ENCODE measurements around the gene FAM131A.

DNA sequence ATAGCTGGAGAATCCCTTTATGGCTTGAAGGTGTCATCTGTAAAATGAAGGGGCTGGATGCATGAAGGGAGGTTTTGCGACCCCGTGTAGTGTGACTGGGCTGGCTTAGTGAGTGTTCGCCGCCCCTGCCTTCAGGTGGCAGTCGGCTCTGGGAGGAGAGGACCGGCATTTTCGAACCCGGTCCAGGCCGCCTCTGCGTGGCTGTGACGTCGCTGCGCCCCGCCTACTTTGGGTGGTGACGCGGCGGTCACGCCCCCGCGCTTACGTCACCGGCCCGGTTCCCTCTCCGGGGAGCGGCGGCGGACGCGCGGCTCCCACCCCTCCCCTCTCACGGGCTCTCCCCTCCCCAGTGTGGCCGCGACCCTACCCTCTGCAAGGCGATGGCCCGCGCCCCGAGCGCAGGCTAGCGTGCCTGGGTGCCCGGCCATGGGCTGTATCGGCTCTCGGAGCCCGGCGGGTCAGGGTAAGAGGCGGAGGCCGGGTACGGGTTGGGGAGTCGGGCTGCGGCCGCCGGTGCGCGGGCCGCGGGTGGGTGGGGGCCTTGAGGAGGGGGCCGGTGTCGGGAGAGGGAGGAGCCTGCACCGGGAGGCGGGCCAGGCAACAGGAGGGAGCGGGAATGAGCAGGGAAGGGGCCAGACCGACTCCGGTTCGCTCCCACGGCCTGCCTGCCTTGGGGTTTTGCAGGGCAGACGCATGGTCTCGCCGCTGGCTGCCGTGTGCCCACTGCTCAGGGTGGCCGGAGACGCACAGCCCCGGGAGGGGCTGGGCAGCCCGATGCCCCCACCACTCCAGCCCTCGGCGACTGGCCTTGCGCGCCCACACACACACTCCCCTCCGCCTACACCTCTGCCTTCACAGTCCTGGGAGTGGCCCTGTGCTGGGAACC lies 1.5 kb upstream of the FAM131A start:
- no peak for TF ChIP-seq EZH2 (IDR thresholded peaks at IDR 0.05; ENCODE audit: borderline replicate concordance, low read length)
- TF ChIP-seq, protein P1, sequence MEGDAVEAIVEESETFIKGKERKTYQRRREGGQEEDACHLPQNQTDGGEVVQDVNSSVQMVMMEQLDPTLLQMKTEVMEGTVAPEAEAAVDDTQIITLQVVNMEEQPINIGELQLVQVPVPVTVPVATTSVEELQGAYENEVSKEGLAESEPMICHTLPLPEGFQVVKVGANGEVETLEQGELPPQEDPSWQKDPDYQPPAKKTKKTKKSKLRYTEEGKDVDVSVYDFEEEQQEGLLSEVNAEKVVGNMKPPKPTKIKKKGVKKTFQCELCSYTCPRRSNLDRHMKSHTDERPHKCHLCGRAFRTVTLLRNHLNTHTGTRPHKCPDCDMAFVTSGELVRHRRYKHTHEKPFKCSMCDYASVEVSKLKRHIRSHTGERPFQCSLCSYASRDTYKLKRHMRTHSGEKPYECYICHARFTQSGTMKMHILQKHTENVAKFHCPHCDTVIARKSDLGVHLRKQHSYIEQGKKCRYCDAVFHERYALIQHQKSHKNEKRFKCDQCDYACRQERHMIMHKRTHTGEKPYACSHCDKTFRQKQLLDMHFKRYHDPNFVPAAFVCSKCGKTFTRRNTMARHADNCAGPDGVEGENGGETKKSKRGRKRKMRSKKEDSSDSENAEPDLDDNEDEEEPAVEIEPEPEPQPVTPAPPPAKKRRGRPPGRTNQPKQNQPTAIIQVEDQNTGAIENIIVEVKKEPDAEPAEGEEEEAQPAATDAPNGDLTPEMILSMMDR (conservative IDR thresholded peaks at IDR 0.05 in 1 of 2, IDR thresholded peaks at IDR 0.05 in 1 of 2; ENCODE audit: extremely low read depth in 1 of 2, insufficient read depth in 1 of 2, low read depth in 1 of 2, low read length in 2 of 2), result no peak

Measured in mammary epithelial cell (primary cell).